HCT116 (cell line): Measurements from ENCODE around the gene KANK2. TPM values are rescaled to one million over a fixed set of nuclear protein-coding genes. Genes with fewer than 3 reads are reported as not detected.

Source experiments
- ATAC-seq: fragments of 200-7000 bp; cut with Tn5 transposase; 2 replicates; pipeline ENCODE4 v1.9.1; 2020; ENCODE audit warnings: mild to moderate bottlenecking, moderate library complexity
- BruUV-seq: library from RNA; stranded (reverse); fragments of 400-500 nt; replicated peaks from 2 replicates; lab custom pipeline; 2021; lab: Mats Ljungman, UMichigan
- CTCF ChIA-PET: fragments of 300-600 bp; sonication (Branson Sonifier 250); formaldehyde crosslinking; loops from one replicate; lab custom pipeline; 2021; ENCODE audit warnings: antibody characterized with exemption; lab: Charles Lee
- POLR2A ChIA-PET: fragments of 300-600, 350-600 bp; sonication (Branson Sonifier 250); formaldehyde crosslinking; loops from one replicate; lab custom pipeline; 2021; ENCODE audit warnings: antibody characterized with exemption; lab: Charles Lee
- RAD21 ChIA-PET, 2 experiments: fragments of 300-600 bp; sonication (Branson Sonifier 250); formaldehyde crosslinking; loops; one replicate each; lab custom pipeline; 2023; ENCODE audit warnings: low total read pairs in 2 of 2; ENCODE audit not compliant: uncharacterized antibody in 2 of 2, unreplicated experiment in 2 of 2, low non-redundant PET in 1 of 2; lab: Charles Lee
- DNase-seq: peaks from one replicate; pipeline ENCODE4 v3.0.0-alpha.2; 2010; ENCODE audit warnings: low read depth, low spot score
- H2AFZ ChIP-seq: fragments of 200-600 bp; shearing (Covaris generic), sonication (generic); 2 replicates; pipeline ENCODE4 v1.6.1; 2017; ENCODE audit warnings: low read depth, mixed run types, mixed read lengths, antibody characterized with exemption, low read length; ENCODE audit not compliant: poor library complexity, severe bottlenecking
- H3K27ac ChIP-seq: 2 replicates; pipeline ENCODE4 v1.5.1; 2012; ENCODE audit warnings: low read depth, low read length
- H3K27me3 ChIP-seq: fragments of 200-600 bp; sonication (generic); 2 replicates; pipeline ENCODE4 v1.6.1; 2016; ENCODE audit warnings: mixed run types, low read length, mixed read lengths; ENCODE audit not compliant: insufficient read depth
- H3K36me3 ChIP-seq, 2 experiments: fragments of 200-500 bp in 1 of 2; fragments of 200-600 bp in 1 of 2; sonication (Bioruptor generic) in 1 of 2; sonication (generic) in 1 of 2; 2 replicates each; pipeline versions ENCODE4 v1.5.1 to v1.6.1; 2014 to 2016; ENCODE audit warnings: low read length in 2 of 2, inconsistent platforms in 1 of 2, mixed read lengths in 1 of 2, mixed run types in 1 of 2; ENCODE audit not compliant: insufficient read depth in 2 of 2, control insufficient read depth in 1 of 2
- H3K4me1 ChIP-seq, 2 experiments: fragments of 200-600 bp in 1 of 2; sonication (generic) in 1 of 2; 2 replicates each; pipeline versions ENCODE4 v1.5.1 to v1.6.1; 2012 to 2017; ENCODE audit warnings: low read length in 2 of 2, inconsistent platforms in 1 of 2, mild to moderate bottlenecking in 1 of 2, mixed read lengths in 1 of 2, mixed run types in 1 of 2, moderate library complexity in 1 of 2; ENCODE audit not compliant: insufficient read depth in 2 of 2, control insufficient read depth in 1 of 2
- H3K4me2 ChIP-seq: fragments of 200-600 bp; sonication (generic); 2 replicates; pipeline ENCODE4 v1.6.1; 2017; ENCODE audit warnings: mixed run types, low read length, mixed read lengths
- H3K4me3 ChIP-seq, 2 experiments: fragments of 200-600 bp in 1 of 2; sonication (generic) in 1 of 2; replicated peaks in 1 of 2; 2 replicates each; pipeline ENCODE4 v1.5.1; 2011 to 2016; ENCODE audit warnings: low read length in 2 of 2, control low read depth in 1 of 2, low read depth in 1 of 2, mild to moderate bottlenecking in 1 of 2, mixed read lengths in 1 of 2, mixed run types in 1 of 2
- H3K79me2 ChIP-seq: fragments of 200-600 bp; sonication (generic); 2 replicates; pipeline ENCODE4 v1.6.1; 2017; ENCODE audit warnings: mild to moderate bottlenecking, mixed run types, low read length, moderate library complexity, mixed read lengths; ENCODE audit not compliant: insufficient read depth
- H3K9ac ChIP-seq: fragments of 200-600 bp; sonication (generic); 2 replicates; pipeline ENCODE4 v1.6.1; 2016; ENCODE audit warnings: low read length, mixed read lengths
- H3K9me2 ChIP-seq: fragments of 200-600 bp; sonication (generic), shearing (Covaris generic); 2 replicates; pipeline ENCODE4 v1.6.1; 2017; ENCODE audit warnings: mixed run types, mild to moderate bottlenecking, moderate library complexity; ENCODE audit not compliant: insufficient read depth
- H3K9me3 ChIP-seq, 2 experiments: fragments of 200-500 bp in 1 of 2; fragments of 200-600 bp in 1 of 2; sonication (Bioruptor generic) in 1 of 2; sonication (generic) in 1 of 2; 2 replicates each; pipeline ENCODE4 v1.6.1; 2014 to 2017; ENCODE audit warnings: low read length in 2 of 2, mixed read lengths in 2 of 2, inconsistent platforms in 1 of 2, low read depth in 1 of 2, mild to moderate bottlenecking in 1 of 2, mixed run types in 1 of 2, moderate library complexity in 1 of 2; ENCODE audit not compliant: control insufficient read depth in 1 of 2, insufficient read depth in 1 of 2
- H4K20me1 ChIP-seq: fragments of 200-600 bp; sonication (generic), shearing (Covaris generic); 2 replicates; pipeline ENCODE4 v1.6.1; 2017; ENCODE audit warnings: mixed run types, mild to moderate bottlenecking, moderate library complexity; ENCODE audit not compliant: insufficient read depth
- CBX3 ChIP-seq: IDR thresholded peaks from 2 replicates; pipeline ENCODE4 v1.6.1; 2012; ENCODE audit warnings: low read depth
- EZH2phosphoT487 ChIP-seq: fragments of 200-600 bp; IDR thresholded peaks from 2 replicates; pipeline ENCODE4 v1.6.1; 2018; ENCODE audit warnings: antibody characterized with exemption, borderline replicate concordance
- JUND ChIP-seq: IDR thresholded peaks from 2 replicates; pipeline ENCODE4 v1.6.1; 2012
- RAD21 ChIP-seq: IDR thresholded peaks from 2 replicates; pipeline ENCODE4 v1.6.1; 2012; ENCODE audit warnings: low read depth, mild to moderate bottlenecking
- TCF7L2 ChIP-seq: IDR thresholded peaks from 2 replicates; pipeline ENCODE4 v1.7.0; 2011; ENCODE audit warnings: borderline replicate concordance, inconsistent platforms; ENCODE audit not compliant: insufficient read depth, insufficient read length; ENCODE audit errors: extremely low read depth
- intact Hi-C: fragments of 100-400 bp; cut with micrococcal nuclease; formaldehyde crosslinking; loops from 2 replicates; pipeline ENCODE4 v1.10.0; 2022
- total RNA-seq: library from RNA; stranded (reverse); gene quantifications from one replicate; pipeline ENCODE4 v1.2.1, GENCODE V29; 2021; ENCODE audit not compliant: unreplicated experiment
- TF ChIP-seq, protein P1 (sequence below): IDR thresholded peaks from 2 replicates; pipeline ENCODE4 v1.6.1; 2012
- TF ChIP-seq, protein P2 (sequence below): IDR thresholded peaks from 2 replicates; pipeline ENCODE4 v1.6.1; 2012
- TF ChIP-seq, protein P3 (sequence below): IDR thresholded peaks from 2 replicates; pipeline ENCODE4 v1.6.1; 2011; ENCODE audit warnings: mild to moderate bottlenecking, low read length, moderate library complexity; ENCODE audit not compliant: insufficient replicate concordance; ENCODE audit errors: extremely low read depth

The KANK2 gene
- total RNA-seq, 1 experiment from 2014 or later = 43.6 TPM

DNA sequence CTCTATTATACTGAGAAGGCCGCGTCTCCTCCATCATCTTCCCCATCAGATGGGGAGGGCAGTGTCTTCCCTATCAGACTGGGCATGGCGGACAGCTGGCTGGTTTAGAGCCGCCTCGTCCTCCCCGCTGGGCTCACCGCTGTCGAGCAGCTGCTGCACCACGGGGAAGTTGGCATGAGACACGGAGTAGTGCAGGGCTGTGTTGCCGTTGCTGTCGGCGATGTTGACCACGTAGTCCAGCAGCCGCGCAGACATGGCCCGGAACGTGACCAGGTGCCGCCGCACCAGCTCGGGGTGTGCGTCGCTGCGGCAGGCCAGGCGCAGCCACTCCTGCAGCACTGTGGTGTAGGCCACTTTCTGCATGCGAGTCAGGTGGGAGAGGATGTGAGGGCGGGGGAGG is 23.0 kb downstream of the KANK2 start:
- no peaks in the 10 kb centered on the region for H3K9me3 ChIP-seq
- no peak overlapping the region for H2AFZ ChIP-seq
- DNase-seq = no peak
- intact Hi-C loops = no loop called here
- ATAC-seq = no peak
- H3K27me3 ChIP-seq = no peaks in the 10 kb centered on the region
- H3K27ac ChIP-seq = no peak overlapping the region
- H3K4me3 ChIP-seq = no peak overlapping the region
- H4K20me1 ChIP-seq = no peaks in the 10 kb centered on the region
- peaks cover 0 to 3% of the 10 kb centered on the region in 2 experiments; a peak in 1 of 4 replicates for H3K4me1 ChIP-seq
- peaks cover 0 to 20% of the 10 kb centered on the region in 2 experiments; a peak in 2 of 4 replicates for H3K36me3 ChIP-seq
- no peaks in the 10 kb centered on the region for H3K9me2 ChIP-seq
- TF ChIP-seq JUND = no peak
- TF ChIP-seq RAD21 = no peak
- no peak for TF ChIP-seq EZH2phosphoT487
- TF ChIP-seq, protein P1, sequence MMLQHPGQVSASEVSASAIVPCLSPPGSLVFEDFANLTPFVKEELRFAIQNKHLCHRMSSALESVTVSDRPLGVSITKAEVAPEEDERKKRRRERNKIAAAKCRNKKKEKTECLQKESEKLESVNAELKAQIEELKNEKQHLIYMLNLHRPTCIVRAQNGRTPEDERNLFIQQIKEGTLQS = no peak
- TF ChIP-seq, protein P2, sequence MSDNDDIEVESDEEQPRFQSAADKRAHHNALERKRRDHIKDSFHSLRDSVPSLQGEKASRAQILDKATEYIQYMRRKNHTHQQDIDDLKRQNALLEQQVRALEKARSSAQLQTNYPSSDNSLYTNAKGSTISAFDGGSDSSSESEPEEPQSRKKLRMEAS = no peak
- TF ChIP-seq CBX3 = no peak
- TF ChIP-seq TCF7L2 = no peak
- TF ChIP-seq, protein P3, sequence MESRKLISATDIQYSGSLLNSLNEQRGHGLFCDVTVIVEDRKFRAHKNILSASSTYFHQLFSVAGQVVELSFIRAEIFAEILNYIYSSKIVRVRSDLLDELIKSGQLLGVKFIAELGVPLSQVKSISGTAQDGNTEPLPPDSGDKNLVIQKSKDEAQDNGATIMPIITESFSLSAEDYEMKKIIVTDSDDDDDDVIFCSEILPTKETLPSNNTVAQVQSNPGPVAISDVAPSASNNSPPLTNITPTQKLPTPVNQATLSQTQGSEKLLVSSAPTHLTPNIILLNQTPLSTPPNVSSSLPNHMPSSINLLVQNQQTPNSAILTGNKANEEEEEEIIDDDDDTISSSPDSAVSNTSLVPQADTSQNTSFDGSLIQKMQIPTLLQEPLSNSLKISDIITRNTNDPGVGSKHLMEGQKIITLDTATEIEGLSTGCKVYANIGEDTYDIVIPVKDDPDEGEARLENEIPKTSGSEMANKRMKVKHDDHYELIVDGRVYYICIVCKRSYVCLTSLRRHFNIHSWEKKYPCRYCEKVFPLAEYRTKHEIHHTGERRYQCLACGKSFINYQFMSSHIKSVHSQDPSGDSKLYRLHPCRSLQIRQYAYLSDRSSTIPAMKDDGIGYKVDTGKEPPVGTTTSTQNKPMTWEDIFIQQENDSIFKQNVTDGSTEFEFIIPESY = no peak
- ChIA-PET RAD21 (no interaction called here), POLR2A (no interaction called here), CTCF (no interaction called here)
- no TSS peak for BruUV-seq
- no peak overlapping the region for H3K9ac ChIP-seq
- H3K79me2 ChIP-seq = no peaks in the 10 kb centered on the region
- no peak overlapping the region for H3K4me2 ChIP-seq
